Ovary (tissue), 3 donors: ENCODE results near the gene TM4SF1.

Source experiments
- POLR2A ChIP-seq: fragments of 450-650 bp; IDR thresholded peaks from one replicate; pipeline ENCODE4 v1.6.1; 2017; ENCODE audit warnings: antibody characterized with exemption, mild to moderate bottlenecking, moderate library complexity
- TF ChIP-seq, protein P1 (sequence below), 3 donors: fragments of 450-650 bp in 2 of 3; fragments of 200-600 bp in 1 of 3; IDR thresholded peaks; one replicate each; pipeline versions ENCODE4 v1.5.1 to v1.8.0; 2016 to 2022; ENCODE audit warnings: antibody characterized with exemption in 3 of 3, mild to moderate bottlenecking in 1 of 3
- donor health status: DM: no; HTN: no; CAD: no.

DNA sequence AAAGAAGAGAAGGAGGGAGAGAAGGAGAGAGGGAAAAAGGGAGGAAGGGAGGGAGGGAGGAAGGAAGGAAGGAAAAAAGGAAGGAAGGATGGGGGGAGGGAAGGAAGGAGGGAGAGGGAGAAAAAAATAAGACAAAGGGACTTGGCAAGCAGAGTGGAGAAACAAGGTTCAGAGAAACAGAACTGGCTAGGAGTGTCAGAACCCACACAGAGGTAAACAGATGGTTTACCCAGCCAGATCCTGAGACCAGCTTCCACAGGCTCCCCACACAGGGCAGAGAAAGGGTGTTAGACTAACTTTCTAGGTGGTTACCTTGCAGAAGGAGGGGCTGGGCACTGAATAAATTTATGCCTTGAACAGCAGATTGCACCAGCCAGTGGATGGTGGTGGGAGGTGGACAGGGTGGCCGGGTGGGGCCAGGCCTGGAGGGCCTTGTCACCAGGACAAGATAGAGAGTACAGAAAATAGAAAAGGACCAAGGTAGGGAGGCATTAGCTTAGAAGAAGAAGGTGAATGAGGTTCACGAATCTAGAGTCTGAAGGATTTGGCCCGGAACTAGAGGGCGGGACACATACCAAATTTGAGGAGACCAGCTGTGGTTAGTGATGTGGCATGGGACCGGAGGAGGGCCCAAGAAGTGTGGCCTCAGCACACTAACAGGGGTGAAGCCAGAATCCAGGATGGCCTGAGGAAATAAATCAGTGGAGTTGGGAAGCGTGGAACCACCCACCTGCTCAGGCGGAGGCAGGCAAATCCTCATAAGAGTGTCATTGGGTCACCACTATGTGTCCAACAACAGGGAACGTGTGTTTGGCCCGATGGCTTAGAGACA lies 1.2 kb upstream of the TM4SF1 start:
- TF ChIP-seq, protein P1, sequence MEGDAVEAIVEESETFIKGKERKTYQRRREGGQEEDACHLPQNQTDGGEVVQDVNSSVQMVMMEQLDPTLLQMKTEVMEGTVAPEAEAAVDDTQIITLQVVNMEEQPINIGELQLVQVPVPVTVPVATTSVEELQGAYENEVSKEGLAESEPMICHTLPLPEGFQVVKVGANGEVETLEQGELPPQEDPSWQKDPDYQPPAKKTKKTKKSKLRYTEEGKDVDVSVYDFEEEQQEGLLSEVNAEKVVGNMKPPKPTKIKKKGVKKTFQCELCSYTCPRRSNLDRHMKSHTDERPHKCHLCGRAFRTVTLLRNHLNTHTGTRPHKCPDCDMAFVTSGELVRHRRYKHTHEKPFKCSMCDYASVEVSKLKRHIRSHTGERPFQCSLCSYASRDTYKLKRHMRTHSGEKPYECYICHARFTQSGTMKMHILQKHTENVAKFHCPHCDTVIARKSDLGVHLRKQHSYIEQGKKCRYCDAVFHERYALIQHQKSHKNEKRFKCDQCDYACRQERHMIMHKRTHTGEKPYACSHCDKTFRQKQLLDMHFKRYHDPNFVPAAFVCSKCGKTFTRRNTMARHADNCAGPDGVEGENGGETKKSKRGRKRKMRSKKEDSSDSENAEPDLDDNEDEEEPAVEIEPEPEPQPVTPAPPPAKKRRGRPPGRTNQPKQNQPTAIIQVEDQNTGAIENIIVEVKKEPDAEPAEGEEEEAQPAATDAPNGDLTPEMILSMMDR (IDR thresholded peaks at IDR 0.05): no peak
- TF ChIP-seq POLR2A: no peak
